Effector memory CD4-positive, alpha-beta T cell (primary cell): ENCODE data around the gene AHNAK2.
"Not testable (repeated sequence)": the region's sequence is repeated elsewhere in the genome, so short reads cannot be mapped to it uniquely, and the experiment has no call there.

Source experiments
- DNase-seq, 3 donors: peaks; one replicate each; pipeline ENCODE4 v3.0.0-alpha.2; 2020
- H3K27ac ChIP-seq: 2 replicates; pipeline ENCODE4 v1.7.0; 2013; ENCODE audit warnings: mild to moderate bottlenecking, low read length, moderate library complexity; ENCODE audit not compliant: insufficient read depth, poor library complexity, severe bottlenecking
- H3K27me3 ChIP-seq: replicated peaks from 2 replicates; pipeline ENCODE4 v1.7.0; 2013; ENCODE audit warnings: mild to moderate bottlenecking, low read length; ENCODE audit not compliant: insufficient read depth, control insufficient read depth, poor library complexity, severe bottlenecking
- H3K36me3 ChIP-seq: 2 replicates; pipeline ENCODE4 v1.7.0; 2013; ENCODE audit warnings: mild to moderate bottlenecking, low read length, moderate library complexity; ENCODE audit not compliant: control insufficient read depth, insufficient read depth
- H3K4me1 ChIP-seq: 2 replicates; pipeline ENCODE4 v1.7.0; 2013; ENCODE audit warnings: low read length, mild to moderate bottlenecking; ENCODE audit not compliant: control insufficient read depth, insufficient read depth, poor library complexity, severe bottlenecking
- H3K4me3 ChIP-seq: 2 replicates; pipeline ENCODE4 v1.7.0; 2013; ENCODE audit warnings: low read length, low read depth, mild to moderate bottlenecking; ENCODE audit not compliant: insufficient read depth, poor library complexity, severe bottlenecking
- H3K9me3 ChIP-seq: 2 replicates; pipeline ENCODE4 v1.7.0; 2013; ENCODE audit warnings: mild to moderate bottlenecking, low read length, moderate library complexity; ENCODE audit not compliant: control insufficient read depth

AHNAK2 gene

DNA sequence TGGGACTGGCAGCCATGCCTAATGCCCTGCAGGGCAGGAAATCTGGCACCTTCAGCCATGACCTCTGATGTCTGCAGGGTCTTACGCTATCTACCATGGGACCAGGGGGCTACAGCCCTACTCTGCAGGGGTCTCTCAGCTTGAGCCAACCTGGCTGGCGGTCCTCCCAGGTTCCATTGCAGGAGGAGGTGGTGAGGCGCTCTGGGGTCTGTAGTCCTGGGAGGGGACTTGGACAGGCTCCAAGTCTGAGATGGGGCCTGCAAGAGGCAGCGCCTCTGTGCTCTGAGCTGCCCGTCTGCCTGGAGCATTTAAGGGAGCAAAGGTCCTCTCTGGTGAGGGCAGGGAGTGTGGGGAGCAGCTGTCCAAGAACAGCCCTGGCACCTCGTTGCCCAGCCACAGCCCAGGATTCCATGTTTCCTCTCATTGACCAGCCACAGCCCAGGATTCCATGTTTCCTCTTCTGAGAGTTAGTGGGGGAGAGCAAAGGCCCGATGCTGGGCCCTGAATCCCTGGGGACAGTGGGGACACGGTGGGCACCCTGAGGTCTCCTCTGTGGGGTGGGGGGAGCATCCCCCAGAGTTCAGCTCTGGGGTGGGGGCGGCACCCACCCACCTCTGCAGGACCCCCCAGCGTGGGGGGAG, 52.8 kb downstream of the AHNAK2 start:
- Histone ChIP-seq H3K9me3 (no peaks in the 10 kb centered on the region), H3K4me1 (no peaks in the 10 kb centered on the region), H3K27me3 (peaks cover 8% of the 10 kb centered on the region), H3K4me3 (no peak overlapping the region), H3K27ac (no peak overlapping the region), H3K36me3 (no peaks in the 10 kb centered on the region)
- no peak for DNase-seq

DNA sequence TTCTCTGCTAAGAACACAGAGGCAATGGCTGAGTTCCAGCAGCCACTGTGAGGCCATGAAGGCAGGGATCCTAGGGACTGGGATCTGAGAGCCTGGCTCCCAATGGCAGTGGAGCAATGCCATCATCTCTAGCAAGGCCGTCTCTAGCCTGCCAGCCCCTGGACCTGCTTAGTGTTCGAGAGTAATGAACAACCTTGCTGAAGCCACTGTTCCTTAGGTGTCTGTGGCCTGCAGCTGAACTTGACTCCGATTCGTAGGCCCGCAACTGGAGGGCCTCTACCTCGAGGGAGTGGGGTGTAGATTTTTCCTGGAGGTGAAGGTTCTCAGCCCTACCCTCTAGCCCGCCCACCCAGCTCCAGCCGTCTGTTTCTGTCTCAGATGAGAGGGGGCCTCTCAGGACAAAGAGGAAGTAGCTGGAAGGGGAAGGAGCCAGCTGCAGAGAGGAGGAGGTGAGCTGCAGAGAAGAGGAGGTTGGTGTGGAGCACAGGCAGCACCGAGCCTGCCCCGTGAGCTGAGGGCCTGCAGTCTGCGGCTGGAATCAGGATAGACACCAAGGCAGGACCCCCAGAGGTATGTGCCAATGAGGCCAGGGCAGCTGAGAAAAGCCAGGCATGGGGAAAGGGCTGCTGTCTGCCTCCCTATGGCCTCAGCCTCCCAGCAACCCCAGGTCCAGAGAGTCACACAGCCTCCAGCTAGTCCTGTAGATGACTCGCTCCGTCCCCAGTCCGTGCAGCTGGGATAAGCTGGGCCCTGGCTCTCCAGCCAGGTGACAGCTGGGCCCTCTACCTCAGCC, 53.6 kb downstream of the AHNAK2 start, which contains the start of gene PLD4:
Gene PLD4, plus strand, starts transcription at position 459 of the 793 bp plus-strand sequence. CDS start 2,262 bp downstream, outside the sequence.
- DNase-seq, result no peak
- Histone ChIP-seq H3K27me3 (peaks cover 8% of the 10 kb centered on the region), H3K4me3 (no peak within 1 kb of the TSS)

GRCh38 chr14:104923640-104924420, 54.3 kb downstream of the AHNAK2 start:
- Histone ChIP-seq H3K36me3 (no peaks in the 10 kb centered on the region), H3K4me1 (no peaks in the 10 kb centered on the region)

More for the DNA sequence above, 53.6 kb downstream of the AHNAK2 start, which contains the start of gene PLD4:
- no peak within 1 kb of the TSS for H3K27ac ChIP-seq
- H3K36me3 ChIP-seq, result no peaks in the 10 kb centered on the region
- no peaks in the 10 kb centered on the region for H3K4me1 ChIP-seq
- H3K9me3 ChIP-seq, result no peaks in the 10 kb centered on the region

GRCh38 chr14:104919993-104920315, 58.2 kb downstream of the AHNAK2 start:
- no peaks in the 10 kb centered on the region for H3K36me3 ChIP-seq
- DNase-seq, result no peak
- no peaks in the 10 kb centered on the region for H3K4me1 ChIP-seq
- H3K9me3 ChIP-seq, result no peaks in the 10 kb centered on the region
- H3K27ac ChIP-seq, result no peak overlapping the region
- H3K4me3 ChIP-seq, result no peak overlapping the region
- H3K27me3 ChIP-seq, result peaks cover 5% of the 10 kb centered on the region

More at GRCh38 chr14:104923640-104924420, 54.3 kb downstream of the AHNAK2 start:
- Histone ChIP-seq H3K4me3 (no peak overlapping the region), H3K9me3 (no peaks in the 10 kb centered on the region), H3K27me3 (peaks cover 8% of the 10 kb centered on the region), H3K27ac (no peak overlapping the region)
- no peak for DNase-seq

- not testable (repeated sequence) for H3K9me3 ChIP-seq, DNase-seq, H3K4me1 ChIP-seq, H3K36me3 ChIP-seq, H3K4me3 ChIP-seq, H3K27me3 ChIP-seq, H3K27ac ChIP-seq
These were observed 58.8 kb downstream of the AHNAK2 start for GRCh38 chr14:104919152-104919992.

GRCh38 chr14:104917993-104918392, 60.2 kb downstream of the AHNAK2 start:
- Histone ChIP-seq H3K4me3 (no peak overlapping the region), H3K36me3 (no peaks in the 10 kb centered on the region), H3K27me3 (peaks cover 5% of the 10 kb centered on the region)

DNA sequence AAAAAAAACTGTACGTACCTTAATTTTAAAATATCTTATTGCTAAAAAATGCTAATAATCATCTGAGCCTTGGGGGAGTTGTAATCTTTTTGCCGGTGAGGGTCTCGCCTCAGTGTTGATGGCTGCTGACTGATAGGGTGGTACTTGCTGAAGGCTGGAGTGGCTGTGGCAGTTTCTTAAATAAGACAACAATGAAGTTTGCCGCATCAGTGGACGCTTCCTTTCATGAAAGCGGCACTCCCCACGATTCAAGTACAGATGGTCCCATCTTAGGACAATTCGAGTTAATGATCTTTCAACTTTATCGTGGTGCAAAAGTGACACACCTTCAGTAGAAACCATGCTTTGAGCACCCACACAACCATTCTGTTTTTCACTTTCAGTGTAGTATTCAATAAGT, 61.1 kb downstream of the AHNAK2 start:
- DNase-seq, result no peak
- Histone ChIP-seq H3K4me3 (no peak overlapping the region), H3K36me3 (no peaks in the 10 kb centered on the region), H3K4me1 (no peaks in the 10 kb centered on the region), H3K27me3 (peaks cover 5% of the 10 kb centered on the region), H3K9me3 (peaks cover 3% of the 10 kb centered on the region), H3K27ac (no peak overlapping the region)

More at GRCh38 chr14:104917993-104918392, 60.2 kb downstream of the AHNAK2 start:
- Histone ChIP-seq H3K9me3 (no peaks in the 10 kb centered on the region), H3K27ac (no peak overlapping the region), H3K4me1 (no peaks in the 10 kb centered on the region)
- no peak for DNase-seq

DNA sequence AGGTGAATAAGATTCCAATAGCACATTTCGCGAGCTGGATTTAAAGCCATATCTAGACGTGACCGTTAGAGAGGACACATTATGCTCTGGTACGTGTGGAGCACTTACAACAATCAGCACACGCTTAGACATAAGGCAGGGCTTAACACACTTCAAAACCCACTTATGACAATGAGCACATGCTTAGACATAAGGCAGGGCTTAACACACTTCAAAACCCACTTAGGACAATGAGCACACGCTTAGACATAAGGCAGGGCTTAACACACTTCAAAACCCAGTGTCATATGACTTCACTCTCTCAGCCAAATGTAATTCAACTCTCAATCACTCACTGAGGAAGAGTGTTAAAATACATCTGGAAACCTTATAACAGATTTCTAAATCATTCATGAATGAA, 64.7 kb downstream of the AHNAK2 start:
- H3K27ac ChIP-seq, result no peak overlapping the region
- H3K27me3 ChIP-seq, result peaks cover 5% of the 10 kb centered on the region
- H3K4me1 ChIP-seq, result no peaks in the 10 kb centered on the region
- no peaks in the 10 kb centered on the region for H3K36me3 ChIP-seq
- DNase-seq, result no peak
- H3K4me3 ChIP-seq, result no peak overlapping the region
- peaks cover 5% of the 10 kb centered on the region for H3K9me3 ChIP-seq

DNA sequence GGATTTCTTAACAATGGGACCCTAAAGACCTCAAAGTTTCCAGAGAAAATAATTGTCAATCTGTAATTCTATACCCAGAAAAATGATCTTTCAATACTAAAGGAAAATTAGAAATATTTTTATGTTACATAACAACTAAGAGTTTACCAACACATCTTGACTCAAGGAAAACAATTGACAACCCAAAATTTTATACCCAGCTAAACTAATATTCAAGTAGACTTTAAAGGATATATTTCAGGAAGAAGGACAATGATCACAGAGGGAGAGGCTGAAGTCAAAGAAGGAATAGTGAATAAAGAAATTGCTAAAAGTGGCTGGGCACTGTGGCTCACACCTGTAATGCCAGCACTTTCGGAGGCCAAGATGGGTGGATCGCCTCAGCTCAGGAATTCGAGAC, 66.1 kb downstream of the AHNAK2 start:
- Histone ChIP-seq H3K36me3 (no peaks in the 10 kb centered on the region), H3K27me3 (peaks cover 3% of the 10 kb centered on the region), H3K4me3 (no peak overlapping the region), H3K9me3 (peaks cover 5% of the 10 kb centered on the region), H3K27ac (no peak overlapping the region), H3K4me1 (no peaks in the 10 kb centered on the region)
- DNase-seq, result no peak
